Dedifferentiated amniotic fluid mesenchymal stem cell (primary cell): ENCODE results near the gene ATP1A3.
"Not testable (repeated sequence)": the region's sequence is repeated elsewhere in the genome, so short reads cannot be mapped to it uniquely, and the experiment has no call there.

ENCODE experiments used
- DNase-seq: peaks from one replicate; pipeline ENCODE4 v3.0.0-alpha.2; 2016; ENCODE audit errors: extremely low spot score

ATP1A3 gene

DNA sequence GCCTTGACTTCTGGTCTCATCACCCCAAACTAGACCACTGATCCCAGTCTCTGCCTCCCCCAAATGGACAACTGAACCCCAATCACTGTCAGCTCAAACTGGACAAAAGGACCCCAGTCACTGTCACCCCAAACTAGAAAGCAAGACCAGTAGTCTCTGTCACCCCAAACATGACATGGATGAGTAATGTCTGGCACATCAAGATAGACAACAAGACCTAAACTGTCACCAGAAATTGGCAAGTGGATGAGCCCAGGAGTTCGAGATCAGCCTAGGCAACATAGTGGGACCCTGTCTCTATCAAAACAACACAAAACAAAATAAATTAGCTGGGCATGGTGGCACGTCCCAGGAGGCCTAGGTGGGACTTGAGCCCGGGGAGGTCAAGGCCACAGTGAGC is 46.9 kb downstream of the ATP1A3 start:
- no peak for DNase-seq

DNA sequence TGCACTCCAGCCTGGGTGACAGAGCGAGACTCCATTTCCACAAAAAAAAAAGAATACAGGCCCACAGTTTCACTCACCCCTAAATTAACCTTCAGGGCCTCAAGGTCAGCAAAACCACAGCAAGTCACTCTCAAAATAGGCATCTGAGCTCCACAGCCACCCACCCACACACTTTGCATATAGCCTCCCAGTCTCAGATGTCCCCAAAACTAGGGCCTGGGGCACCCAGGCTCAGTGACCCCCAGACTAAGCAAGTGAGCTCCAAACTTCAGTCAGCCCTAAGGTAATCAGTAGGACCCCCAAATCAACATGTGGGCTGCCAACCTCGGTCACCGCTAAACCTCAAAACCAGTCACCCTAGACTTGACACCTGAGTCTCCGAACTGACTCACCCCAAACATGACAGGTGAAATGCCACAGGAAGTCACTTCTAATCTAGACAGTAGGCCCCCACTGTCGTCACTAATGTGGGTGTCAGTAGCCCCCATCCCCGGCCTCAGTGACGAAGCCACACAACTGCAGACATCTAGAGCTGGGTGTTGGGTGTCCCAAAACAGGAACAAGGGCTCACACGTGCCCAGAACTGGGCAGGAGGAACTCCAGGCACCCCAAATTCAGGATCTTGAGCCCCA is 48.8 kb downstream of the ATP1A3 start:
- no peak for DNase-seq

DNA sequence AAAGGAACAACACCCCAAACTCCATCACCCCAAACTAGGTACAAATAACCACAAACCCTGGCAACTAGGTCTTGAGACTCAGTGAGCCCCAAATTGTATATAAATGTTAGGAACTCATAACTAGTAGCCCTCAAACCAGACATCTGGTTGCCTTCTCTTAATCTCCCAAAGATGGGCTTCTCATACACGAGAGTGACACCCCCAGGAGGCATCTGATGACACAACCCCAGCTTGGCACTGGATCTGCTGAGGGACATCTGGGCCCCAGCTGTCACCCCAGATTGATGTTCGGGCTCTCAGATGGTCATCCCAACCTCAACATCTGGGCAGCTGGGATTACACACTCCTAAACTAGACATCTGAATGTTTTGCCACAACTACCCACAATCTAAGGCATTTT is 49.7 kb downstream of the ATP1A3 start:
- no peak for DNase-seq

DNA sequence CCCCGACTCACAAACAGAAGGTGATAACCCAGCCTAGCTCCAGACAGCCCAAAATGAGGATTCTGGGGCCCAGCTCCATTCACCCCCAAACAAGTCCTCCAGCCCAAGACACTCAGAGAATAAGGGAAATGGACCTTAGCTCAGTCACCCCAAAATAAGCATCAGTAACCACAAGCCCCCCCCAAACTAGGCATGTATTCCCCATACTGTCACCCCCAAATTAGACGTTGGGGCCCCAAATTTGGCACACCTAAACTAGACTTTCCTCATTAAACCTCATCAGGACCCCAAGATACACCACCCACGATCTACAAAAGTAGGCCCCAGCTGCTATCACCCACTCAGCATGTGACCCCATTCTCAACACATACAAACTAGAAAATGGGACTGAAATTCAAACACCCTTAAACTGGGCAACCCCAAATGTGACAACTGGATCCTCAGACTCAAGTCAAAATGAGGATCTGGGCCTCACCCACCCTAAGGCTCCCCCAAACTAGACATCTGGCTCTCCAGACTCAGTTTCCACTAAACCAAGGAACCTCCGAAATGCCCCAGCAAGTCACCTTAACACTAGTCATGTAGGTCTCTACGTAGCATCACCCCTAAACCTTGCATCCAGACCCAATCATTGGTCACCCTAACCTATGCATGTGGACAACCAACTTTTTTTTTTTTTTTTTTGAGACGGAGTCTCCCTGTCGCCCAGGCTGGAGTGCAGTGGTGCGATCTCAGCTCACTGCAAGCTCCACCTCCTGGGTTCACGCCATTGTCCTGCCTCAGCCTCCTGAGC is 52.4 kb downstream of the ATP1A3 start:
- DNase-seq = no peak

DNA sequence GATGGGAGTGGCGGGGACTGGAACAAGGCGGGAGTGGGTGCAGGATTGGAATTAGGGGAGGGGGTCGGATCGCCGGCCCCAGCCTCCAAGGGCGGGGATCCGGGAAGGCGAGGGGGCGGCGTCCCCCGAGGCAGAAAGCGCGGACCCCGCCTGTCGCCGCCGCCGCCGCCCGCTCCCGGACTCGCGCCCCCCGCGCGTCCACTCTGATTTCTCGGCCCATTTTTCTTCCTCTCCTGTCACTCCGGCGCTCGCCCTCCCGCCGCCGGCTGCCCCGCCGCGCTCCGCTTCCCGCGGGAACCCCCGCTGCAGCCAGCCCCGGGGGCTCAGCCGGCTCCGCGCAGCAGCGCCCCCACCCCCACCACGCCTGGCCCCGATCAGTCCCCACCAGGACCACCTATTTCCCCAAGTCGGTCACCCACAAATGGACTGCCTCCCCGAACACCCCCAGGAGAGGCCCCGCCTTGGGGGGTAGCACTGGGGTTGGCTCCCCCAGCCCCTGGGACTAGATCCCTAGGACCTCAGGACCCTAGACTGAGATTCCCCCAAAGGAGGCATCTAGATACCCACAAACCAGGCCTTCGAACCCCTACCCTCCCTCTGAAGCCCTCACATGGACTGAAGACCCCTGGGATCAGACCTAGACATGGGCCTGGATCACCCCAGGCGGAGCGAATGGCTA is 53.2 kb downstream of the ATP1A3 start:
- no peak for DNase-seq

DNA sequence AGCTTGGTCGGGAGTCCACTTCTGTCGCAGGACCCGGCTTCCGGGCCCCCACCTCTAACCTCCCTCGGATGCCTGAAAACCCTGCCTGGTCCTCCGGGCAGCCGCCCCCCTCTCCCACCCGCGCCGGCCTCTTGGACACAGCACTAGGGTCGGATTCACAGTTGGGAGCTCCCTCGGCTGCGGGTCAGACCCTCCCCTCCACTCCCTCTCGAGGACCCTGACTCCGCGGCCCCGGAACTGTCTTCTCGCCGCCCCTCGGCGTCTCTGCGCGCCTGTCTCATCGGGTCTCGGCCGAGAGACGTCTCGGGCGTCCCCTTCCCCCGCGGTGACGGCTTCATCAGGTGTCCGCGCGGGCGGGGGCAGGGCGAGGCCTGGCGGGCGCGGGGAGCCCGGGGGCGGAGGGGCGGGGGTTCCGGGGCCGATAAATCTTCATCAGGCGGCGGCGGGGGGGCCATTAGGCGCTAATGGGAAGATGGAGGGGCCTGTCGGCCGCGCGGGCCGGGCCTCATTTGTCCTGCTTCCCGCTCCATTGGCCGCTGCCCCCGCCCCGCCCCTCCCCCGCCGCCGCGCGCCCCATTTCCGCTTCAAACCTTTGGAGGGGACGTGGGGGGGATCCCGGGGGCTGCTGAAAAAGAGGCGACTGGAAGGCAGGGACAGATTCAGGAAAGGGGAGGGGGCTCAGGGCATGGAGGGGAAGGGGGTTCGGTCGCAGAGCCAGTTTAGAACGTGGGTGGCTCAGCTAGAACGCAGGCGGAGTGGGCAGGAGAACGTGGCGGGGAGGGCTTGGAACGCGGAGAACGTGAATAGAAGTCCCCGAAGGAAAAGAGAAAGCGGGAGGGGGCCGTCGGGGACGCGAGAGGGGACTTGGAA is 53.9 kb downstream of the ATP1A3 start:
- DNase-seq = no peak

DNA sequence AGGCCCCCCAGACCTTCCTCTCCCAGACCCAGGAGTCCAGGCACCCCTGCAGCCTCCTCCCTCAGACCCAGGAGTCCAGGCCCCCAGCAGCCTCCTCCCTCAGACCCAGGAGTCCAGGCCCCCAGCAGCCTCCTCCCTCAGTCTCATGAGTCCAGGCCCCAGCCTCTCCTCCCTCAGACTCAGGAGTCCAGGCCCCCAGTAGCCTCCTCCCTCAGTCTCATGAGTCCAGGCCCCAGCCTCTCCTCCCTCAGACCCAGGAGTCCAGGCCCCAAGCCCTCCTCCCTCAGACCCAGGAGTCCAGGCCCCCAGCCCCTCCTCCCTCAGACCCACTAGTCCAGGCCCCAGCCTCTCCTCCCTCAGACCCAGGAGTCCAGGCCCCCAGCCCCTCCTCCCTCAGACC is 54.8 kb downstream of the ATP1A3 start:
- not testable (repeated sequence) for DNase-seq

DNA sequence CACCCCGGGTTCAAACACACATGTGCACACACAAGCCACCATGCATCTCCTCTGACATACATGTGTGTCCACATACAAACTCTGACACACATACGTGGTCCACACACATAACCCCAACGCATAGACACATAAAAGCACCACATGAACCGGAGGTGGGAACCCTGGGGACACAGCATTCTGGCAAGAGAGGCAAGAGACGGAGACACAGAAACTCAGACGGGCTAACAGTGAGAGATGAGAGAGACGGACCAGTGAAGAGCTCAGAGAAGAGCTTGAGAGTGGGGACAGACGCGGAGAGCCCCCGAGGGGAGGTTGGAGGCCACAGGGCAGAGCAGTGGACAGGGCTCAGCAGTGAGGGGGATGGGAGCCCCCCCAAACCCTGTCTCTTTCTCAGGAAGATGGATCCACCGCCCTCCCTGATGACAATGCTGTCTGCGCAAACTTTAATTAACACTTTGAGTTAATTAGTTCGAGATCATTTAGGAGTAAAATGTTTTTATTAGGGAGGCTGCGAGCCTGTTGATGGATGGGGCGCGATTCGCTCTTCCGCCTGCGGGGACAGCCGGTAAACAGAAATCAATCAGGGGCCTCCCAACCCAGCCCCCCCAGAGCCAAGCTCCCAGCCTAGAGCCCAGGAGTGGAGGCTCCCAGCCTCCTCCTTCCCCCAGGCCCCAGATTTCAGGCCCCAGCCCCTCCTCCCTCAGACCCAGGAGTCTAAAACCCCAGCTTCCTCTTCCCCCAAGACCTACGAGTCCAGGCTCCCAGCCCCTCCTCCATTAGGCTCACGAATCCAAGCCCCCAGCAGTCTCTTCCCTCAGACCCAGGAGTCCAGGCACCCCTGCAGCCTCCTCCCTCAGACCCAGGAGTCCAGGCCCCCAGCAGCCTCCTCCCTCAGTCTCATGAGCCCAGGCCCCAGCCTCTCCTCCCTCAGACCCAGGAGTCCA is 56.2 kb downstream of the ATP1A3 start:
- DNase-seq = no peak

DNA sequence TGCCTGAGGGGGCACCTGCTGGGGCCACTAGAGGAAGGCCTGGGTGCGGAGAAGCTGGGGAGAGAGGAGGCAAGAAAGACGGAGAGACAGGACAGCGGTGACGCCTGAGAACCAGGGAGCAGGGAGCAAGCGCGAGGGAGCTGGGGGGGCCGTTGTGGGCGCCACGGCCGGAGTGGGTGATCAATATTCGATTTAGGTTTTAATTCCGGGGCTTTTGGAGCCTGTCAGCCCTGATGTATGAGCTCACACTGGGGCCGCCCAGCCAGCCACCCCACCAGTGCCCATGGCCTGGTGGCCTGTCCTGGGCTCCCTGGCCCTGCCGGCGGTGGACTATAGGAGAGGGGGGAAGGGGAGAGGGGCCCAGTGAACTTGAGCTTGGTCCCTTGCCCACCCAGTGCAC is 57.1 kb downstream of the ATP1A3 start:
- no peak for DNase-seq

DNA sequence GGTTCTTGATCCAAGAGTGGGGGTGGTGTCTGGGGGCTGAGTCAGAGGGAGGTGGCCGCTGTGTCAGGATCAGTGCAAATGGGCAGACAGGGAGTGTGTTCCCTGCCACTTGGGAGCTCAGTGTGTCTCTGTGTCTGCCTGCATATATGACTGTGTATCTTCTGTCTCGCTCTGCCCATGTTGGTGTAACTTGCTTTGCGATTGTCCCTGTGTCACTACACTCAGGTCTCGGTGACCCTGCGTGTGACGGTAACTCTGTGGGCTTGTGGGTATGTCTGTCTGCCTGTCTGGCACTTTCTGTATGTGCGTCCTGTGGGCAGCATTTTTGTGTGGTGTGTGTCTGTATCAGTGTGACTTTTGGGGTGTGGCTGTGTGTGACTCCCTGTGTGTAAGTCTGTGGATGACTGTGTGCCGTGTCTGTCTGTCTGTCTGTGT is 57.6 kb downstream of the ATP1A3 start:
- no peak for DNase-seq

DNA sequence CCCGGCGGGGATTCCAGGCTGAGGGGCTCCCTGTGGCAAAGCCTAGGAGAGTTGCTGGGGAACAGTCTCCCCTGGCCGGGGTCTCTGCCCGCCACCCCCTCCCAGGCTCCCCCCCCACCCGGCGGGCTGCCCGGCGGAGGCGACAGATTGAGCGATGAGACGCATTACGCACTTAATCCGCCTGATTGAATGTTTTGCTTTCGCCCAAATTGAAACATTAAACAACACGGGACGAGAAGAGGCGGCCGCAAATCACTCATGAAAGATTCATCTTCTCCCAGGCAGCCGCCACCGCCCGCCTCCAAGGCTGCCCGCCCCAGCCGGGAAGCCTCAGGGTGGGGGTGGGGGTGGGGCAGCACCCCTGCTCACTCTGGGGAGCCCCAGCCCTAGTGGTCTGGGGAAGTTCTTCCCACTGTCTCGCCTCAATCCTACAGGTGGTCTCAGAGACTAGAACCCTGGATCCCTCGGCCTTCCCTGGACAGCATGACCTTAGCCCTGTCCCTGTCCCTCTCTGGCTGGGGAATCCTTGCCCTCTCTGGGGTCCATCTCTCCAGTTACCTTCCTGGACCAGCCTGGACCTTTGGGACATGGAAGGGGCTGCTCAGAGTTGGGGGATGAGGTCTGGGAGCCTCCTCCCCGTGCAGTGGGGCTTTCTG is 58.1 kb downstream of the ATP1A3 start:
- DNase-seq = no peak

DNA sequence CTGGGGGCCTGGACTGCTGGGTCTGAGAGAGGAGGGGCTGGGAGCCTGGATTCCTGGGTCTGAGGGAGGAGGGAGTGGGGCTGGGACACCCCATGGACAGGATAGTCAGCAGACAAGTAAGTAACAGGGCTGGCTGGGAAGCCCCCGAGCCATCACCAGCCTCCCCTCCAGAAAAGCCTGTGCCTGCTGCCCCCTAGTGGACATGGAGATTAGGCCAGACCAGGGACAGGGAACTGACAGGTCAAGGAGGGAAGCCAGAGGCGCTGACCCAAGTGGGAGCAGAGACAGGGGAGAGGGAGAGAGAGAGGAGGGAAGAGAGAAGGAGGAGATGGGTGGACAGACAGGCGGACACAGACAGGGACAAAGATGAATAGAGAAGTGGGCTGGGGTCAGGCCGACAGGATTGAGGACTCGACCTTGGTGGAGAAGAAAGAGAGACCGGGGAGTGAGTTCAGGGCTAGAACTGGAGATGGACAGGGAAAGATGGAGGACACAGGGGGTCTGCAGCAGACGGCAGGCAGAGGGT is 59.1 kb downstream of the ATP1A3 start:
- no peak for DNase-seq

DNA sequence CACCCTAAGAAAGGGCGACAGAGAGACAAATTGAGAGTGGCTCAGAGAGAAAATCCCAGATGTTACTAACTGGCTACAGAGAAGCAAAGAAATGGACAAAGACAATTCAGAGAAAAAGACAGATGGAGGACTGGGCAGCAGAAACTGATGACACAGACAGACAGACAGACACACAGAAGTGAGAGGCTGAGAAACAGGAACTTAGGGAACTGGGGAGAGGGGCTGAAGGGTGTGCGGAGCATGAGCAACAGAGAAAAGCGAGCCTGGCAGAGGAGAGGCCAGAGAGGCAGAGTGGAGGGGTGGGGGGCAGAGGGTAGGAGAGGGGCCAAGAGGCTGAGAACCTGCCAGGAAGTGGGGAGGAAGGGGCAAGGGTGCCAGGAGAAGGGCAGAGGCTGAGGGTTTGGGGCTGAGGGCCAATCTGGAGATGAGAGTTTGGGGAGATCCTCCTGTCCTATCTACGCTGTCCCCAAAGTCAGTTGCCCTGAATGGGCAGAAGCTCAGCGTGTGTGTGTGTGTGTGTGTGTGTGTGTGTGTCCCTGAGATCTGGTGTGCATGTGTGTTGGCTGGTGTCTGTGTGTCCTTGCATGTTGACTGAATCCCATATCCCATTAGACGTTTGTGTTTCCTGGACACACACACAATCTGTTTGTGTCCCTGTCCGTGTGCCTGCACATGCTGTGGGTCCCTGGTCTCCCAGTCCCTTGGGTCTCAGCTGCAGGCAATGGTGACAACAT is 60.2 kb downstream of the ATP1A3 start:
- no peak for DNase-seq

DNA sequence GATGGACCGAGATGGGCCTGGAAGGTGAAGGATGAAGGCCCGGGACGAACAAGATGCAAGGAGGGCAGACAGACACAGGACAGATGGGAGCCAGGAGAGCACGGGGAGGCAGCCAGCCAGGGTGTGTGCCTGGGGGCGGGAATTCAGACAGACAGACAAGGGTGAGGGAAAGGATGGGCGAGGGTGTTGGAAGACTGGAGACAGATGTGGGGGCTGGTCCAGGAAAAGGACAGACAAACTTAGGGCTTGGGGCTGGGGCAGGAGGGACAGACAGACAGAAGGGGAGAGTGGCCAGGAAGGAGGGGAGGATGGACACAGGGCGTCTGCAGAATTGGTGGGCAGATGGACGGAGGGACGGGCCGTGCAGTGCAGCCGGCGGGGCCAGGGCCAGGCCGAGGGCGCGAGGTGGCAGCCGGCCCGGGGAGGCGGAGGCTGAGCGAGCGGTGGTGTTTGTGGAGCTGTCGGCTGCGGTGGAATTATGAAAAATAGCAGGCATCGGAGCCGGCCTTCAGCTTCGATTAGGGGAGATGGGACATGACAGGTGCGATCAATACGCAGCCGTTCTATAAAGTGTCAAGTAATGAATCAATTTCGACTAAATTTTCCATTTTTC is 61.2 kb downstream of the ATP1A3 start:
- DNase-seq = no peak

DNA sequence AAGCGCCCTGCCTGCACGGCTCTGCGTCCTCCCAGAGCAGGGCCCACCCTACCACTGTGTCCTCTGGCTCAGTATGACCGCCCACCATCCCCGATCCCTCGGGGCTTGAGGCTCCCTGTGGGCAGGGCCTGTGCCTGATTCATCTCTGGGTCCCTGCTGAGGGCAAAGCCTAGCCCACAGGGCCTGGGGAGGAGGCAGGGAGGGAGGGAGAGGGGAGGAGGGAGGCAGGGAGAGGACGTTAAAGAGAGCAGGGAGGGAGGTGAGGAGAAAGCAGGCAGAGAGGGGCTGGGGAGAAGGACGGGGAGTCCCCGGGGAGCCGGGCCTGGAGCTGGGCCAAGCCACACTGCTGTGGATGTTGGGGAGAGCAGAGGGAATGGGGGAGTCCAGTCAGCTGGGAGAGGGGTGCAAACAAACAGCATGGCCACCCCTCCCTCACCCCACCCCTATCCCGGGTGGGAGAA is 61.7 kb downstream of the ATP1A3 start:
- DNase-seq = no peak

DNA sequence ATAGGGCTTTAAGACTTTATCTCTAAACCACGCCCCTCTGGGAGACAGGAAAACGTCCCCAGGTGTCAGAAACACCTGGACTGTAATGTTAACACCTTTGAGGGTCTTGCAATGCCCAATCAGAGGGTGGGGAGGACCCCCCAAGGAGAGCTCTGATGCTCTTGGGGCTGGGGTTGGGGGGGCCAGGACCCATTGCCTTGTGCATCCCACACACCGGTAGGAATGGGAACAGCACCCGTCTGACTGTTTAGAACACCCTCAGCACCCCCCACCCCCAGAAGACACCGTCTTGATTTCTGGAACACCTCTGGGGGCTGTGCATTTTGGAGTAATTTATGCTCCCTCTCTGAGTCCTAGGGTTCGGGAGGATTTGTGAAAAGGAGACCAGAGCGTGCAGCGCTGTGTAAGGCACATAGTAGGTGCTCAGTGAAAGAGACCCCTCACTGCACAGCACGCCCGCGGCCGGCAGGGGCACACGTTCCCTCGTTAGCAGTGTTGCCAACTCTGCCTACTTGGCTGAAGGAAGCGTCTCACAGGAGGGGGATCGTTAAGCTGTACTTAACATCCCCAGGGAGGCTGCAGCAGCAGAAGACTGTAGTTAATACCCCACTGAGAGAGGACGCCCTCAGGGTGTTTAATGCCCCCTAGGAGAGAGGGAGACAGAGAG is 63.0 kb downstream of the ATP1A3 start:
- DNase-seq = no peak

DNA sequence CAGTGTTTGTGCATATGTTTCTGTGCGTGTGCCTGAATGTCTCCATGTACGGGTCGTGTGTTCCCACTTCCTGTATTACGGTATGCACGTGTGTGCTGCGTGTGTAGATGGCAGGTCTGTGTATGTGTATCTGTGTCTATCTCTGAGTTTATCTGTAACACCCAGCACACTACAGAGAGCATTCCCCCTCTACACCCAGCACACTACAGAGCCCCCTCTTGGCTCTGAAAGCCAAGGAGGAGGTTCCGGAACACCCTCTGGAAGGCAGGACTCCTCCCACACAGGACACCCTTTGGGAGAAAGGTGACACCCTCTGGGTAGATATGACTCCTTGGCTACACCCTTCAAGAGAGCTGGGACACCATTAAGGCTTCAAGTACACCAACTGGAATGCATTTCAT is 63.7 kb downstream of the ATP1A3 start:
- no peak for DNase-seq

DNA sequence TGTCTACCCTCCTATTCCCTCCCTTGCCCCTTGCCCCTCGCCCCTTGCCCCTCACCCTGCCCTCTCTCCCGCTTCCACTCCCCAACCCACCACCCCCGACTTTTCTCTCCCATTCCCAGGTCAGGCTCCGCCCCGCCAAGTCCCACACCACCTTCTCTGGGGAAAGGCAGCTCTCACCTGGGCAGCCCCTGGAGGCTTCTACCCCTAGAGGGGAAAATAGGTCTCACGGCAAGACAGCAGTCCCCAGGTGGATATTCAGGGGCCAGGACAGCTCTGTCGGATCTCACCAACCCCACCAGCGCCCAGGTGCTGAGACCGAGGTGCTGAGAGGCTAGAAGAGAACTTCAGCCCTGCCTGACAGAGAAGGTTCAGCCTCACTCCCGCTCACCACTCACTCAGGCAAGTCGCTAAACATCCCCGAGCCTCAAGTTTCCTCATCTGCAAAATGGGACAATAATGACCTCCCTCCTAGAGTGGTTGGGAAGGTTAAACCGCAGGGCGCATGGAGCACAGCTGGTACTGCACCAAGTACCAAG is 64.4 kb downstream of the ATP1A3 start:
- no peak for DNase-seq
